Measurements from ENCODE around the gene HIBADH.
"Not testable (repeated sequence)": the region's sequence is repeated elsewhere in the genome, so short reads cannot be mapped to it uniquely, and the experiment has no call there.

The HIBADH gene

DNA sequence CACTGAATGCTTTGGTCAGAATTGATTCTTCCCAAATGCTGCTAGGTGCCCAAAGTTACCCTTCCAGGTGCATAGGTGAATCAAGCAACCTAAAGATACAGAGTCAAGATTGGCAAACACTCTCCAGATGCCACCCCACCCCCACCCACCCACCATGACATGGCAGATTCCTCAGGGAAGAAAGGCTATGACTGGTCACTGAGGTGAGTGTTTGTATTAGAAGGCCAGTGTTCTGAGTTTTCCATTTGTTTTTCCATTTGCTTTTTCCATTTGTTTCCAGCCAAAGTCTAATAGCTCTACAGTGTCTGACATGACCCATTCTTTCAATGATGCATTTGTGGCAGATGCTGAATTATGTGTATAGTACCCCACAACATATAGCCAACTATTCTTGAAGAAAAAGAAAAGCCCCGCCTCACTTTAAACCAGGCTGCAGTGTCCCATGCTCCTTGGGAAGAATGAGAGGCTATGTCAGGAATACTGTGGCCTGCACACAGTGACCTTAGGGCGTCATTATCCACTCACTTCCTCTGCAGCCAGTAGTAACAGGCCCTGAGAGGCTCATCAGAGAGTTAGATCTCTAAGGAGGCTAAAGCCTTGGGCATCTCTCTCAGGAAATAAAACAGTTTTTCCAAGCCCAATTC, 16.1 kb upstream of the HIBADH start:
- no peak for DNase-seq

DNA sequence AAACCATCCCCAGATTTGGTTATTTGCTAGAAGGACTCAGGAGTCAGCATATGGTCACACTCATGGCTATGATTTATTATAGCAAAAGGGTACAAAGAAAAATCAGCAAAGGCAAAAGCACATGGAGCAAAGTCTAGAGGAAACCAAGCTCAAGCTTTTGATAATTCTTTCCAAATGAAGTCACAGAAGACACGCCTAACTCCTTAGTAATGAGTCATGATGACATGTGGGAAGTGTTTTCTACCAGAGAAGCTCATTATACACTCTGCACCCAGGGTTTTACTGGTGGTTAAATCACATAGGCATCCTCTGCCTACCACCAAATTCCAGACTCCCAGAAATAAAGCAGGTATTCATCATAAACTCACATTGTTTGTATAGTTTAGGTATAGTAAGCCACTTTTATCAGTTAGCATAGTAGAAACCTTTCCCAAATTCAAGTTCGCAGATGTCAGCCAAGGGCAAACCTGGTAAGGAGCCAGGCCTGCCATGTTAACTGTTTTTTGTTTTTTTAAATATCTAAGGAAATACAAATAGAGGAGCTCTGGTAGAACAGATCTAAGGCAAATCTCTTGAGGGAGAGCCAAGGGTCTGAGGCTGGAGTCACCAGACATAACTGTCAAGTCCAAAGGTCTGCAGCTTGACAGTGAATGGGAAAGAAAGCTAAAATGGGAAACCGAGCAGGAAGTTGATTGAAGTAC, 15.4 kb upstream of the HIBADH start:
- DNase-seq, result no peak

DNA sequence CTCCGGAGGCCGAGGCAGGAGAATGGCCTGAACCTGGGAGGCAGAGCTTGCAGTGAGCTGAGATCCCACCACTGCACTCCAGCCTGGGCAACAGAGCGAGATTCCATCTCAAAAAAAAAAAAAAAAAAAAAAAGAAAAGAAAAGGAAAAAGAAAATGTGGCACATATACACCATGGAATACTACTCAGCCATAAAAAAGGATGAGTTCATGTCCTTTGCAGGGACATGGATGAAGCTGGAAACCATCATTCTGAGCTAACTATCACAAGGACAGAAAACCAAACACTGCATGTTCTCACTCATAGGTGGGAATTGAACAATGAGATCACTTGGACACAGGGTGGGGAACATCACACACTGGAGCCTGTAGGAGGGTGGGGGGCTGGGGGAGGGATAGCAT, 11.4 kb upstream of the HIBADH start:
- DNase-seq, result not testable (repeated sequence)

- no peak for DNase-seq
Measured at GRCh38 chr7:27671675-27672074, 9.0 kb upstream of the HIBADH start.

DNA sequence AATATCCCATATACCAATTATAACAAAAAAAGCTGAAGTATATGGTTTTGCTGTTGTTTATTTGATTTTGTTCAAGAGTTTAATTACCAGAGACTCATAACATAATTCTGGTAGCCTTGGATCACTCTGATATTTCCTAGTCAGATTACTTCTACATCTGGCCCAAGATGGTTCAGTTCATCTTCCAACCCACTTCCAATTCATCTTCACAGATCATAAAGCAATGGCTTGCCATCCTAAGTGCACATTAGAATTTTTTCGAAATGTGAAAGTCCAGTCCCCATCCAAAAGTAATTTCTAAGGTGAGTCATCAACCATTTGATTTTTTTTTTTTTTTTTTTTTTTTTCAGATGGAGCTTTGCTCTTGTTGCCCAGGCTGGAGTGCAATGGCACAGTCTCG, 8.0 kb upstream of the HIBADH start:
- no peak for DNase-seq

DNA sequence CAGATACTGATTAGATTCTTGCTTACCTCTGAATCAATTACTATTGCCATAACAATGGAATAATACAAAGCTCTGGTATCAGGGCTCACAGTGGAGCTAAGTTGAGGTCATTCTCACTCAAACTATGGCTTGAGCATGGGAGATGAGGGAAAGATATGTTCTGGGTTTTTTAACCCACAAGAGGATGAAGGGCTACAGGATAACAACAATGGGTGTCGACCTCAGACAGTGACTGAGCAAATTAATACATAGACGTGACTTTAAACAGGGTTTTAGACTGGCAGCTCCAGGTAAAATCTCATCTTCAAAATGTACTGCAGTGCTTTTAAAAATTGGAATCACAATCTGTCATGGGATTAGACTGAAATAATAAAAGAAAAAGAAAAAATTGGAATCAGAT, 7.5 kb upstream of the HIBADH start:
- DNase-seq, result no peak

DNA sequence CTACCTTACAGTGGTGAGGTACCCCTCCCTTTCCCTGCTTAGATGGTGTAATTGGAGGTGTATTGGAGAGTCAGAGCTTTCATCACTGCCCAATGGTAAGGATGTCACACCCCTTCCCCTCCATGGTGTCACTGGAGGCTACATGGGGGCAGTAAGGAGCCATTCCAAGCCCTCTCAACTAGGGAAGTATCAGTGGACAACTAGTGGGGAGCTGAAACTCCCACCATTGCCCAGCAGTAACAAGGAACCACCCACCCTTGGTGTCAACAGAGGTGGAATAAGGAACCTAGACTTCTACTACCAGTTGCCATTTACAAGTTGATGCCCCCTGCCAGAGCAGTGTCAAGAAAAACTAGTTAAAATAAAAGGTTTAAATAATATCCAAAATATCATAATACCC, 2.8 kb upstream of the HIBADH start:
- no peak for DNase-seq

DNA sequence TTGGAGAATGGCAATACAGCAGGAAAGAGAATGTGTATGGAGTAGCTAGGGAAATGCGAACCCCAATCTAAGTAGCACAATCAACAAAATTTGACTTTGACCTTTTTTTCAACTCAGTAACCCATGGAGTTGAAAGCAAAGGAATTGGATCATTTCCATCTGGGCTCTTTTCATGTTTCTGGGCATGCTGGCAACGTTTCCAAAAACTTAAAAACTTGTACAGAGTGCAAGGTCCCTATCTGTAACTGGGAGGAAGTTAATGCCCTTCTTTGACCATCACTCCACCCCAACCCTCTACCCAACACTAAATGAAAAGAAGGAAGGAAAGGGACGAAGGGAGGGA, 1.3 kb upstream of the HIBADH start:
- DNase-seq, result no peak

DNA sequence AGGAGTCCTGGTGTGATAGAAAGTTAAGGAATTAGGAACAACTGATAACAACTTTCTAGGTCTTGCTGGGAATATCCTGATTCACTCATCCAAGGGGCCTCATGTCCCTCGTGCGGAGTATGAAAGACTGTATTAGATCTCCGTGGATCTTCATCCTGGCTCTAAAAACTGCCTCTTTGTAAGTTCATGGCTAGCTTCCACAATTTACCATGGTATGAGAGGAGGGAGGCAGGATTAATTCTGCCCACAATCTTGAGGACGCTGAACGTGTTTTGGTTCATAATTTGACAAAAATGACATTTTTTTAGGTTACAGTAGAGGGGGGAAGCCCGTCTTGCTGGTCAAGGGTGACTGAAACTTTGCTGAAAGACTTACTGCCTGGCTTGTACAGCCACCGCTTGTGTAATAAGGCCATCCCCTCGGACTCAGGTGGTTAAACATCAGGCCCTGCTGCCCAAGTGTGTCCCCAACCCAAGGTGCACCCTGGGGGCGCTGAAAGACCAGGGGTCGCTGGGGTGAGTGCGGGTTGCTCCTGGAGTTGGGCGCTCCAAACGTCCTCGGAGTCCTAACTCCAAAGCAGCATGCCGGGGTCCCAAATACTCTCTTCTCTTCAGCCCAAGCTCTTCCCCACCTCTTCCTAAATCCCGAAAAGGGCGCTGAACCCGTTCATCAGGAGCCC, 733 bp downstream of the HIBADH start:
- DNase-seq, result no peak

DNA sequence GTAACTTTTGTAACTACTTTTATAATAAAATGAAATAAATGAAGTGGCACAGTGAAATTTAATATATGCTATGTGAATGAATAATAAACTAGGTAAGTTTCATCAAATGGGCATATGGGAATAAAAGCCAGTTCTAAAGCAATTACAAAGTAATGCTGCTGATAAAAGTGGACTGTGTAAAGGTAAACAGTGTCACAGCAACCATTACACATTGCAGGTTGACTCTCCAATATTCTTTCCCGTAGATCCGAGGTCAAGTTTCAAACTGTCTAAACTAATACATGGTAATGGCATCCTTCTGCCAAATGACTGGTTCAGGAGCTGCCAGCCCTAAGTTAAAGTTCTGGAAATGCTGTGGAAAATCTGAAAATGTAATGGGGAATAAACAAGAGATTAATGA, 6.0 kb downstream of the HIBADH start:
- no peak for DNase-seq

DNA sequence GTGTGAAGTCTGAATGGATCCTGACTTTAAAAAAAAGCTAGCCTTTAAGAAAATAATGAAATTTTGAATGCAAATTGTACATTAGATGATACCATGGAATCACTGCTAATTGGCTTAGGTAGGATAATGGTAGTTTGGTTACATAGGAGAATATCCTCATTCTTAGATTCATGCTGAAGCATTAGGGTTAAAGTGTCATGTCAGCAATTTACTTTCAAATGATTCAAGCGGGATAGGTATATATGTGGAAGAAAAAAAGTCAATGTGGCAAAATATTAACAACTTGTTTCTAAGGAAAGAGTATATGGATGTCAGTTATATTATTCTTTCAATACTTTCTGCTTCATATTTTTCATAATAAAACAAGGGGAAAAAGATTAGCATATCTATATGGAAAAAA, 7.5 kb downstream of the HIBADH start:
- DNase-seq, result no peak

- DNase-seq, result no peak
Measured at GRCh38 chr7:27652518-27652917, 10.2 kb downstream of the HIBADH start.

DNA sequence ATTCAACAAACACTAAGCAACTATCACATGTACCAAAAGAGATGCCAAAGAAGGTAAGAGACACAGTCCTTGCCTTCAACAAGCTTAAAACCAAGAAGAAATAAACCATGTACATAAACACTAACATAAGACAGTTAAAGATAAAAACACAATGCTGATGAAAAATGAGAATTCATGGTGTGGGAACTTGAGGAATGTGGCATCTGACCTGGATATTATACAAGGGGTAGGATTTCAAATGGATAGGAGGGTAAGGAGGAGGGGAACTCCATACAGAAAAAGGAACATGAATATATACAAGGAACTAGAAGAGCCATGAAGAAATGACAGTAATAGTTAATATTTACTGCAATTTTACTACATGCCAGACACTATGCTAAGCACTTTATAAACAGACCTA, 11.0 kb downstream of the HIBADH start:
- no peak for DNase-seq

- no peak for DNase-seq
Measured at GRCh38 chr7:27650283-27650682, 12.4 kb downstream of the HIBADH start.

DNA sequence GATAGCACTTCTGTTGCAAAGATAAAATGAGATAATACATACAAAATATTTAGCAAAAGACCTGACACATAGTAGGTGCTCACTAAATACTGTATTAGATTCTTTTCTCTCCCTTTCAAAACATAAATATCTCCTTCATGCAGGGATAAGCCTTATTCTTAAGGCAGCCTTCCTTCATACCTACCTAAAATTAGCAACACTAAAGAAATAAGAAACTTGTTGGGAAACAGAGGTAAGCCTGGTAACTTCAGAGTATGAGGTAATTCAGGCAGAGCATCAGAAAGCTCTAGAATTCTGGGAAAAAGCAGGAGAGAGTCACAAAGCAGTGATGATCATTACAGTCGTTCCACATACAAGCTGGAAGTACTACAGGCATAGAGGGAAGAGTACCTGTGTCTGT, 15.2 kb downstream of the HIBADH start:
- no peak for DNase-seq

GRCh38 chr7:27647046-27647445, 15.6 kb downstream of the HIBADH start:
- no peak for DNase-seq

- no peak for DNase-seq
Measured at GRCh38 chr7:27642271-27642670, 20.4 kb downstream of the HIBADH start.

- DNase-seq, result no peak
Measured at GRCh38 chr7:27641581-27642230, 21.0 kb downstream of the HIBADH start.

DNA sequence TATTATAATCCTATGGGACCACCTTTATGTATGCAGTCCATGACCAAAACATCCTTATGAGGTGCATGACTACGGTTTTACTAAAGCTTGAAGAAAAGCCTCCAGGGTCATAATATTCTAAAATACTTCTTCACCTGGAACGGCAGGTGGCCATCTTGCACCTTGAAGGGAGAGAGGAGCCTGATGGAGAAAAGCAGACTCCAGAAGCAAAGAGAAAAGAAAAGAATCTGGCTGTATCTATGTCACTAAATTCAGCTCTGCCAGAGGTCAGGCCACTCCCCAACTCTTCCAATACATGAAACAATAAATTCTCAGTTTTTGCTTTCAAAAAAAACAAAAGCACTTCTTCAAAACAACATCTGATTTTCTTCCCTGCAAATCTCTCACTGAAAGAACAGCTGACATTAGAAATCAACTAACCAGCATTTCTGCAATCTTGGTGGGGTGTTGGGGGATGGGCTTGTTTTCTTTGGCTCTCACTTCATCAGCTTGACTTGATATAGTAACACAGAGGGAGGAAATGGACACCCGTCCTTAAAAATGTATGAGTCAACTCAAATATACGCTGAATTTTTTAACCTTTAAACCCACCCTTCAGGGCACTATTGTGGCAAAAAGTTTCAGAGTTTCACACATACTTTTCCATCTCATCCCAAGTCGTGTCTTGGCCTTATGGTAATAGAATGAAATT, 21.7 kb downstream of the HIBADH start:
- no peak for DNase-seq

- DNase-seq, result no peak
Measured at GRCh38 chr7:27639851-27640250, 22.8 kb downstream of the HIBADH start.

- DNase-seq, result not testable (repeated sequence)
Measured at GRCh38 chr7:27639048-27639447, 23.6 kb downstream of the HIBADH start.

GRCh38 chr7:27636326-27637006, 26.2 kb downstream of the HIBADH start:
- no peak for DNase-seq

DNA sequence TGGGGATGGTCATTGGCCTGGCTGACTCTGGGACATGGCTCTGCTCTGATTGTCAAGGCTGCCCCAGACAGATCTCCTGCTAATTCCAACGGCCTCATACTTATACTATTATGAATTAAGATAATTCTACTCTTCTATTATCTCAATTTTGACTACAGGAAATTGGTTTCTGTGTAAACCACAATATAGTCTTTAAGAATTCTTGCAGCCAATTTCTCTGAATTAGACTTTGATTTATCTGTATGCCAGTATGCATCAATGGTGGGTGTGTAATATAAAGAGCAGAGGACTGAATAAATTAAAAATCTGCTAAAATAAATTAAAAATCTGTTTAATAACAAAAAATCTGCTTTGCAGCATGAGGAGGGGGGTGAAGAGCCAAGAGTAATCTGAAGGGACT, 27.0 kb downstream of the HIBADH start:
- no peak for DNase-seq
